Measurements from ENCODE around the gene LHFPL6.

The LHFPL6 gene

DNA sequence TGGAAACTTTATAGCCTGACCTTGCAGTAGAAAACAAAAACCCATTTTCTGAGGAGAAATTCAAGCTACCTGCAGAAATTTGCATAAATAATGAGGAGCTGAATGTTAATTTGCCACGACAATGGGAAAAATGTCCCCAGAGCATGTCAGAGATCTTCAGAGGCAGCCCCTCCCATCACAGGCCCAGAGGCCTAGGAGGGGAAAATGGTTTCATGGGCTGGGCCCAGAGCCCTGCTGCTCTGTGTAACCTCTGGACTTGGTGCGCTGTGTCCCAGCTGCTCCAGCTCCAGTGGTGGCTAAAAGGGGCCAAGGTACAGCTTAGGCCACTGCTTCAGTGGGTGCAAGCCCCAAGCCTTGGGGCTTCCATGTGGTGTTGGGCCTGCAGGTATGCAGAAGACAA lies 306.8 kb downstream of the LHFPL6 start:
- no peak for DNase-seq

Data from activated CD4-positive, alpha-beta T cell treated with anti-CD3 and anti-CD28 coated beads, Interleukin-2, amount 50 U/mL, for 1 hour (primary cell).